Caco-2 (cell line): ENCODE results near the gene ATAT1. TPM values are rescaled to one million over a fixed set of nuclear protein-coding genes. Genes with fewer than 3 reads are reported as not detected.

Experiments
- BruUV-seq: library from RNA; stranded (reverse); fragments of 400-500 nt; replicated peaks from 2 replicates; lab custom pipeline; 2021; lab: Mats Ljungman, UMichigan
- CTCF ChIA-PET: fragments of 300-600 bp; sonication (Branson Sonifier 250); formaldehyde crosslinking; loops from one replicate; lab custom pipeline; 2022; ENCODE audit warnings: antibody characterized with exemption; lab: Charles Lee
- POLR2A ChIA-PET: fragments of 300-600 bp; sonication (Branson Sonifier 250); formaldehyde crosslinking; loops from one replicate; lab custom pipeline; 2022; ENCODE audit warnings: antibody characterized with exemption; lab: Charles Lee
- DNase-seq, 2 experiments: peaks; one replicate each; pipeline versions ENCODE4 v3.0.0 to v3.0.0-alpha.2; 2020 to 2022
- H3K27me3 ChIP-seq: replicated peaks from 2 replicates; pipeline ENCODE4 v1.6.0; 2011; ENCODE audit warnings: low read length; ENCODE audit not compliant: control insufficient read depth, insufficient read depth
- H3K36me3 ChIP-seq: 2 replicates; pipeline ENCODE4 v1.5.1; 2011; ENCODE audit warnings: low read length; ENCODE audit not compliant: control insufficient read depth, insufficient read depth
- H3K4me1 ChIP-seq: fragments of 250-450 bp; sonication (Bioruptor Pico); 2 replicates; pipeline ENCODE4 v1.5.1; 2020; ENCODE audit warnings: mild to moderate bottlenecking
- H3K4me3 ChIP-seq: 2 replicates; pipeline ENCODE4 v1.5.1; 2011; ENCODE audit warnings: low read depth, mild to moderate bottlenecking, control low read depth, low read length
- H3K9me3 ChIP-seq: fragments of 250-450 bp; sonication (Bioruptor Pico); 2 replicates; pipeline ENCODE4 v1.5.1; 2020; ENCODE audit warnings: mild to moderate bottlenecking, moderate library complexity
- H3K27ac Mint-ChIP-seq: one replicate; pipeline ENCODE4 v1.8.0; 2022; ENCODE audit warnings: mixed read lengths; ENCODE audit not compliant: unreplicated experiment
- H3K27me3 Mint-ChIP-seq: one replicate; pipeline ENCODE4 v1.8.0; 2022; ENCODE audit warnings: mixed read lengths; ENCODE audit not compliant: insufficient read depth, unreplicated experiment
- H3K36me3 Mint-ChIP-seq: one replicate; pipeline ENCODE4 v1.8.0; 2022; ENCODE audit warnings: mild to moderate bottlenecking, mixed read lengths; ENCODE audit not compliant: insufficient read depth, unreplicated experiment
- H3K4me1 Mint-ChIP-seq: one replicate; pipeline ENCODE4 v1.8.0; 2022; ENCODE audit warnings: low read depth, mixed read lengths; ENCODE audit not compliant: unreplicated experiment
- H3K4me3 Mint-ChIP-seq: one replicate; pipeline ENCODE4 v1.8.0; 2022; ENCODE audit warnings: mild to moderate bottlenecking, moderate library complexity, mixed read lengths; ENCODE audit not compliant: unreplicated experiment
- H3K9me3 Mint-ChIP-seq: one replicate; pipeline ENCODE4 v1.8.0; 2022; ENCODE audit warnings: mixed read lengths; ENCODE audit not compliant: unreplicated experiment
- CTCF ChIP-seq, 2 experiments: fragments of 200-600 bp in 1 of 2; IDR thresholded peaks; 1 replicate in 1 of 2; 2 replicates in 1 of 2; pipeline versions ENCODE4 v1.5.1 to v1.8.0; 2011 to 2022; ENCODE audit warnings: antibody characterized with exemption in 1 of 2, control low read depth in 1 of 2, inconsistent platforms in 1 of 2, low read depth in 1 of 2, low read length in 1 of 2, mild to moderate bottlenecking in 1 of 2, moderate library complexity in 1 of 2; ENCODE audit not compliant: insufficient read depth in 1 of 2, severe bottlenecking in 1 of 2, unreplicated experiment in 1 of 2
- intact Hi-C: fragments of 100-400 bp; cut with micrococcal nuclease; formaldehyde crosslinking; loops from one replicate; pipeline ENCODE4 v1.10.0; 2022; ENCODE audit not compliant: unreplicated experiment
- total RNA-seq: library from RNA; stranded (reverse); gene quantifications from 2 replicates; pipeline ENCODE4 v1.2.3, GENCODE V29; 2022

The ATAT1 gene
- total RNA-seq, 1 experiment from 2014 or later, result 17.9 TPM

GRCh38 chr6:30614843-30615218, 11.8 kb upstream of the ATAT1 start:
- Mint-ChIP-seq H3K4me1 (peaks cover 22% of the 10 kb centered on the region), H3K9me3 (no peaks in the 10 kb centered on the region), H3K27ac (peak overlapping the region; percentile 96), H3K27me3 (peaks cover 6% of the 10 kb centered on the region), H3K36me3 (peaks cover 80% of the 10 kb centered on the region), H3K4me3 (peak overlapping the region; percentile 78)
- ChIA-PET CTCF (interaction anchor here (0.7 to 1.0 kb wide), 4 partner anchors 18 to 328 kb away, joined by 3 to 8 read pairs (median 6); no protein-coding TSS in a partner anchor), POLR2A (interaction anchor here (0.6 to 2.0 kb wide), 15 partner anchors 8 to 466 kb away, joined by 3 to 22 read pairs (median 6); partner anchors contain the start of genes ABCF1, MDC1 and PRR3)
- Histone ChIP-seq H3K36me3 (peaks cover 2% of the 10 kb centered on the region; the same call in 1 of the 2 replicates), H3K9me3 (no peaks in the 10 kb centered on the region), H3K4me3 (peak overlapping the region; percentile 77; the same call in 1 of the 2 replicates), H3K27me3 (no peaks in the 10 kb centered on the region), H3K4me1 (no peaks in the 10 kb centered on the region)
- no TSS peak for BruUV-seq
- intact Hi-C loops, result no loop called here
- DNase-seq, result peak; percentile 88 to 90
- no peak for TF ChIP-seq CTCF (IDR thresholded peaks at IDR 0.05; ENCODE audit: insufficient read depth in 1 of 2, low read depth in 1 of 2, low read length in 1 of 2, severe bottlenecking in 1 of 2, unreplicated experiment in 1 of 2)

- Histone ChIP-seq H3K9me3 (no peaks in the 10 kb centered on the region), H3K36me3 (peaks cover 2% of the 10 kb centered on the region; the same call in 1 of the 2 replicates), H3K27me3 (no peaks in the 10 kb centered on the region), H3K4me3 (peak overlapping the region; percentile 77), H3K4me1 (no peaks in the 10 kb centered on the region)
- DNase-seq, result peak; percentile 57 to 66
- H3K9me3 Mint-ChIP-seq, result no peaks in the 10 kb centered on the region
- H3K4me3 Mint-ChIP-seq, result peak overlapping the region; percentile 78
- H3K27me3 Mint-ChIP-seq, result peaks cover 6% of the 10 kb centered on the region
- CTCF ChIA-PET, result interaction anchor here (0.7 to 1.0 kb wide), 4 partner anchors 19 to 327 kb away, joined by 3 to 8 read pairs (median 6); no protein-coding TSS in a partner anchor
- intact Hi-C loops, result no loop called here
- peak overlapping the region; percentile 96 for H3K27ac Mint-ChIP-seq
- POLR2A ChIA-PET, result interaction anchor here (0.6 to 2.0 kb wide), 17 partner anchors 9 to 466 kb away, joined by 3 to 22 read pairs (median 5); partner anchors contain the start of genes ABCF1, DHX16, MDC1 and PRR3
- TF ChIP-seq CTCF (IDR thresholded peaks at IDR 0.05; ENCODE audit: insufficient read depth in 1 of 2, low read depth in 1 of 2, low read length in 1 of 2, severe bottlenecking in 1 of 2, unreplicated experiment in 1 of 2), result no peak
- TSS peak; percentile 26 for BruUV-seq
- peaks cover 22% of the 10 kb centered on the region for H3K4me1 Mint-ChIP-seq
- peaks cover 76% of the 10 kb centered on the region for H3K36me3 Mint-ChIP-seq
Observed at GRCh38 chr6:30615219-30615957, 11.3 kb upstream of the ATAT1 start.
